Neural cell (in vitro differentiated cells): ENCODE results near the gene YIPF1. TPM values are rescaled to one million over a fixed set of nuclear protein-coding genes. Genes with fewer than 3 reads are reported as not detected.

Experiments used
- H2AFZ ChIP-seq: fragments of 200-600, 300-800 bp; sonication (generic), shearing (Covaris generic); 2 replicates; pipeline ENCODE4 v1.6.0; 2014; ENCODE audit warnings: low read depth, mild to moderate bottlenecking, antibody characterized with exemption, low read length, moderate library complexity
- H3F3A ChIP-seq: fragments of 200-600 bp; shearing (Covaris generic); 2 replicates; pipeline ENCODE4 v1.6.1; 2016; ENCODE audit warnings: mild to moderate bottlenecking, moderate library complexity, mixed read lengths, antibody characterized with exemption, low read length; ENCODE audit not compliant: insufficient read depth, poor library complexity, severe bottlenecking
- H3K27ac ChIP-seq: fragments of 200-600, 300-800 bp; sonication (generic), shearing (Covaris generic); 2 replicates; pipeline ENCODE4 v1.5.1; 2014; ENCODE audit warnings: mild to moderate bottlenecking, low read length, moderate library complexity
- H3K27me3 ChIP-seq: fragments of 300-800, 200-600 bp; sonication (generic), shearing (Covaris generic); 2 replicates; pipeline ENCODE4 v1.6.0; 2014; ENCODE audit warnings: mild to moderate bottlenecking, low read depth, low read length, moderate library complexity; ENCODE audit not compliant: insufficient read depth
- H3K36me3 ChIP-seq: fragments of 300-800, 200-600 bp; sonication (generic), shearing (Covaris generic); 2 replicates; pipeline ENCODE4 v1.5.1; 2014; ENCODE audit warnings: mild to moderate bottlenecking, antibody characterized with exemption, low read length, moderate library complexity; ENCODE audit not compliant: insufficient read depth
- H3K4me2 ChIP-seq: fragments of 300-800, 200-600 bp; sonication (generic), shearing (Covaris generic); 2 replicates; pipeline ENCODE4 v1.6.0; 2014; ENCODE audit warnings: mild to moderate bottlenecking, low read length
- H3K4me3 ChIP-seq: fragments of 300-800, 200-600 bp; sonication (generic), shearing (Covaris generic); 2 replicates; pipeline ENCODE4 v1.5.1; 2014; ENCODE audit warnings: mild to moderate bottlenecking, low read length, moderate library complexity
- H3K79me2 ChIP-seq: fragments of 200-600 bp; shearing (Covaris generic); replicated peaks from 2 replicates; pipeline ENCODE4 v1.6.0; 2014; ENCODE audit warnings: mild to moderate bottlenecking, low read length, moderate library complexity; ENCODE audit not compliant: insufficient read depth
- H3K9ac ChIP-seq: fragments of 300-800, 200-600 bp; sonication (generic), shearing (Covaris generic); 2 replicates; pipeline ENCODE4 v1.6.1; 2016; ENCODE audit warnings: mild to moderate bottlenecking, low read length, mixed read lengths
- H3K9me2 ChIP-seq: fragments of 200-600 bp; shearing (Covaris generic); 2 replicates; pipeline ENCODE4 v1.6.1; 2016; ENCODE audit warnings: mild to moderate bottlenecking, low read length, mixed read lengths; ENCODE audit not compliant: insufficient read depth
- H3K9me3 ChIP-seq: fragments of 200-600, 300-800 bp; sonication (generic), shearing (Covaris generic); 2 replicates; pipeline ENCODE4 v1.6.1; 2016; ENCODE audit warnings: mild to moderate bottlenecking, mixed run types, low read length, moderate library complexity, mixed read lengths
- H4K20me1 ChIP-seq: fragments of 200-600 bp; shearing (Covaris generic); 2 replicates; pipeline ENCODE4 v1.6.1; 2016; ENCODE audit warnings: mild to moderate bottlenecking, mixed run types; ENCODE audit not compliant: insufficient read depth
- EP300 ChIP-seq: fragments of 450-650 bp; conservative IDR thresholded peaks from 2 replicates; pipeline ENCODE4 v1.6.1; 2014; ENCODE audit warnings: antibody characterized with exemption, mild to moderate bottlenecking, moderate library complexity; ENCODE audit not compliant: poor library complexity, severe bottlenecking
- EZH2 ChIP-seq: fragments of 200-600, 300-800 bp; shearing (Covaris generic), sonication (generic); IDR thresholded peaks from 2 replicates; pipeline ENCODE4 v1.6.1; 2014; ENCODE audit warnings: antibody characterized with exemption, low read length, borderline replicate concordance, mild to moderate bottlenecking; ENCODE audit not compliant: insufficient read depth, poor library complexity, severe bottlenecking
- MXI1 ChIP-seq: fragments of 450-650 bp; conservative IDR thresholded peaks from 2 replicates; pipeline ENCODE4 v1.6.1; 2014; ENCODE audit warnings: antibody characterized with exemption, mild to moderate bottlenecking; ENCODE audit not compliant: poor library complexity, severe bottlenecking
- POLR2AphosphoS5 ChIP-seq: IDR thresholded peaks from 2 replicates; pipeline ENCODE4 v1.6.1; 2012
- RAD21 ChIP-seq: fragments of 450-650 bp; conservative IDR thresholded peaks from 2 replicates; pipeline ENCODE4 v1.6.1; 2014; ENCODE audit warnings: antibody characterized with exemption, mild to moderate bottlenecking, moderate library complexity
- SMC3 ChIP-seq: fragments of 450-650 bp; conservative IDR thresholded peaks from 2 replicates; pipeline ENCODE4 v1.6.1; 2014; ENCODE audit warnings: antibody characterized with exemption, mild to moderate bottlenecking, moderate library complexity; ENCODE audit not compliant: poor library complexity
- TAF1 ChIP-seq: IDR thresholded peaks from 2 replicates; pipeline ENCODE4 v1.6.1; 2012; ENCODE audit warnings: low read depth
- polyA plus RNA-seq: library from polyadenylated mRNA; depleted of rRNA; stranded (reverse); fragments of >200 nt; gene quantifications from 2 replicates; pipeline ENCODE4 v1.2.3, GENCODE V29; 2014
- TF ChIP-seq, protein P1 (sequence below): fragments of 450-650 bp; IDR thresholded peaks from 2 replicates; pipeline ENCODE4 v1.5.1; 2014; ENCODE audit warnings: antibody characterized with exemption, mild to moderate bottlenecking, moderate library complexity; ENCODE audit not compliant: poor library complexity, severe bottlenecking
- TF ChIP-seq, protein P2 (sequence below): IDR thresholded peaks from 2 replicates; pipeline ENCODE4 v1.6.1; 2012; ENCODE audit warnings: borderline replicate concordance

The YIPF1 gene
- polyA plus RNA-seq, 1 donor from 2014 or later: 45.0 TPM

DNA sequence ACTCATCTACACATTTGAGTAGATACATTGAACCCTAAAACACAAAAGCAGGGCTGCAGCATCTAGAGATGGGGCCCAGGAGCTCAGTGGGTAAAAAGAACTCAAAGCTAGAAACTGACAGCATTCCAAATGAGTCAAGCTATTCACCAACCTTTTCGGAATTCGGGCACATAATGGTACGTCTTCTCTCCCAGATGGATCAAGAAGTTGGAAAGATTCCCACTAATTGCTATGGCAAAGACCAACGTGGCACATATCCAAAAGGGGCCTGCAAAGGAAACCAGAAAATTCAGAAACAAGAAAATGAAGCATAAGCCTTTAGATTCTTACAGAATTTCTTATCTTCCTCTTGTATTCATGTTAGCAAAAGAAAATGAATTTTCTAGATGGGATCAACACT, 18.4 kb downstream of the YIPF1 start:
- H3K79me2 ChIP-seq: no peaks in the 10 kb centered on the region
- no peak overlapping the region for H3K4me2 ChIP-seq
- no peak for TF ChIP-seq EZH2
- no peak for TF ChIP-seq EP300
- TF ChIP-seq SMC3: no peak
- no peak for TF ChIP-seq TAF1
- no peak overlapping the region for H2AFZ ChIP-seq
- no peaks in the 10 kb centered on the region for H3K9me3 ChIP-seq
- H3K27ac ChIP-seq: no peak overlapping the region
- H3K36me3 ChIP-seq: no peaks in the 10 kb centered on the region
- H3F3A ChIP-seq: no peaks in the 10 kb centered on the region
- no peak overlapping the region for H3K4me3 ChIP-seq
- H4K20me1 ChIP-seq: no peaks in the 10 kb centered on the region
- H3K27me3 ChIP-seq: no peaks in the 10 kb centered on the region
- no peaks in the 10 kb centered on the region for H3K9me2 ChIP-seq
- no peak overlapping the region for H3K9ac ChIP-seq

GRCh38 chr1:53869454-53870117, 20.0 kb downstream of the YIPF1 start:
- Histone ChIP-seq H3K36me3 (no peaks in the 10 kb centered on the region), H3K4me3 (no peak overlapping the region), H3K27me3 (no peaks in the 10 kb centered on the region), H3K4me2 (no peak overlapping the region), H3K79me2 (no peaks in the 10 kb centered on the region), H4K20me1 (no peaks in the 10 kb centered on the region), H3K9me2 (no peaks in the 10 kb centered on the region), H3K9ac (no peak overlapping the region), H2AFZ (no peak overlapping the region), H3K9me3 (no peaks in the 10 kb centered on the region), H3K27ac (no peak overlapping the region), H3F3A (no peaks in the 10 kb centered on the region)
- TF ChIP-seq TAF1 (no peak), RAD21 (no peak), MXI1 (no peak), EP300 (no peak)
- TF ChIP-seq, protein P1, sequence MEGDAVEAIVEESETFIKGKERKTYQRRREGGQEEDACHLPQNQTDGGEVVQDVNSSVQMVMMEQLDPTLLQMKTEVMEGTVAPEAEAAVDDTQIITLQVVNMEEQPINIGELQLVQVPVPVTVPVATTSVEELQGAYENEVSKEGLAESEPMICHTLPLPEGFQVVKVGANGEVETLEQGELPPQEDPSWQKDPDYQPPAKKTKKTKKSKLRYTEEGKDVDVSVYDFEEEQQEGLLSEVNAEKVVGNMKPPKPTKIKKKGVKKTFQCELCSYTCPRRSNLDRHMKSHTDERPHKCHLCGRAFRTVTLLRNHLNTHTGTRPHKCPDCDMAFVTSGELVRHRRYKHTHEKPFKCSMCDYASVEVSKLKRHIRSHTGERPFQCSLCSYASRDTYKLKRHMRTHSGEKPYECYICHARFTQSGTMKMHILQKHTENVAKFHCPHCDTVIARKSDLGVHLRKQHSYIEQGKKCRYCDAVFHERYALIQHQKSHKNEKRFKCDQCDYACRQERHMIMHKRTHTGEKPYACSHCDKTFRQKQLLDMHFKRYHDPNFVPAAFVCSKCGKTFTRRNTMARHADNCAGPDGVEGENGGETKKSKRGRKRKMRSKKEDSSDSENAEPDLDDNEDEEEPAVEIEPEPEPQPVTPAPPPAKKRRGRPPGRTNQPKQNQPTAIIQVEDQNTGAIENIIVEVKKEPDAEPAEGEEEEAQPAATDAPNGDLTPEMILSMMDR: no peak

GRCh38 chr1:53868565-53868964, 21.0 kb downstream of the YIPF1 start:
- H3K79me2 ChIP-seq: no peaks in the 10 kb centered on the region
- no peak overlapping the region for H3K9ac ChIP-seq
- H4K20me1 ChIP-seq: no peaks in the 10 kb centered on the region
- H3K27me3 ChIP-seq: no peaks in the 10 kb centered on the region
- no peak for TF ChIP-seq SMC3
- TF ChIP-seq EP300: no peak
- no peak for TF ChIP-seq TAF1
- TF ChIP-seq, protein P1: no peak
- no peak for TF ChIP-seq EZH2
- TF ChIP-seq, protein P2, sequence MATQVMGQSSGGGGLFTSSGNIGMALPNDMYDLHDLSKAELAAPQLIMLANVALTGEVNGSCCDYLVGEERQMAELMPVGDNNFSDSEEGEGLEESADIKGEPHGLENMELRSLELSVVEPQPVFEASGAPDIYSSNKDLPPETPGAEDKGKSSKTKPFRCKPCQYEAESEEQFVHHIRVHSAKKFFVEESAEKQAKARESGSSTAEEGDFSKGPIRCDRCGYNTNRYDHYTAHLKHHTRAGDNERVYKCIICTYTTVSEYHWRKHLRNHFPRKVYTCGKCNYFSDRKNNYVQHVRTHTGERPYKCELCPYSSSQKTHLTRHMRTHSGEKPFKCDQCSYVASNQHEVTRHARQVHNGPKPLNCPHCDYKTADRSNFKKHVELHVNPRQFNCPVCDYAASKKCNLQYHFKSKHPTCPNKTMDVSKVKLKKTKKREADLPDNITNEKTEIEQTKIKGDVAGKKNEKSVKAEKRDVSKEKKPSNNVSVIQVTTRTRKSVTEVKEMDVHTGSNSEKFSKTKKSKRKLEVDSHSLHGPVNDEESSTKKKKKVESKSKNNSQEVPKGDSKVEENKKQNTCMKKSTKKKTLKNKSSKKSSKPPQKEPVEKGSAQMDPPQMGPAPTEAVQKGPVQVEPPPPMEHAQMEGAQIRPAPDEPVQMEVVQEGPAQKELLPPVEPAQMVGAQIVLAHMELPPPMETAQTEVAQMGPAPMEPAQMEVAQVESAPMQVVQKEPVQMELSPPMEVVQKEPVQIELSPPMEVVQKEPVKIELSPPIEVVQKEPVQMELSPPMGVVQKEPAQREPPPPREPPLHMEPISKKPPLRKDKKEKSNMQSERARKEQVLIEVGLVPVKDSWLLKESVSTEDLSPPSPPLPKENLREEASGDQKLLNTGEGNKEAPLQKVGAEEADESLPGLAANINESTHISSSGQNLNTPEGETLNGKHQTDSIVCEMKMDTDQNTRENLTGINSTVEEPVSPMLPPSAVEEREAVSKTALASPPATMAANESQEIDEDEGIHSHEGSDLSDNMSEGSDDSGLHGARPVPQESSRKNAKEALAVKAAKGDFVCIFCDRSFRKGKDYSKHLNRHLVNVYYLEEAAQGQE: no peak
- TF ChIP-seq MXI1: no peak
- no peak for TF ChIP-seq RAD21
- no peak for TF ChIP-seq POLR2AphosphoS5
- no peak overlapping the region for H3K4me3 ChIP-seq
- no peaks in the 10 kb centered on the region for H3K9me2 ChIP-seq
- no peak overlapping the region for H3K4me2 ChIP-seq
- no peak overlapping the region for H2AFZ ChIP-seq
- no peak overlapping the region for H3K27ac ChIP-seq
- no peaks in the 10 kb centered on the region for H3F3A ChIP-seq
- H3K36me3 ChIP-seq: no peaks in the 10 kb centered on the region
- H3K9me3 ChIP-seq: no peaks in the 10 kb centered on the region
